ENCODE measurements around the gene TEAD1.

DNA sequence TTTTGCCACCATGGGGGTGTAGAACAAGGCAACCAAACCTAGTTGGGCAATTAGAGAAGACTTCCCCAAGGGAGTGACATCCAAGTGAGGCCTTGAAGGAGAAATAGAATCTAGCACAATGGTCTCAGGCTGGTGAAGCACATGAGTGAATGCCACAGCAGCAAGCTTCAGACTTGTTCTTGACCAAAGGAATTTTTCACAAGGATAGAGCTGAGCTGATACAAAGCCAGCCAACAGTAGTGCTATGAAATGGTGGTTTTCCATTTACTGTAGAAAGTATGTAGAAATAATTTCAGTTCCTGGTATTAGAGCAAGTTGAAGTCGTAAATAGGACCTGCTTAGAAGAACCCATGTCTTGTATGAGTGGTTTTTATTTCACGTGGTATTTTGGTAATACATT lies 186.6 kb downstream of the TEAD1 start:
- TF ChIP-seq CTCF (IDR thresholded peaks at IDR 0.05; ENCODE audit: low read depth, low read length, poor library complexity, severe bottlenecking): no peak
- TF ChIP-seq EZH2phosphoT487 (IDR thresholded peaks at IDR 0.05; ENCODE audit: borderline replicate concordance, low read length): no peak
